HepG2 (cell line): ENCODE results near the gene CLEC4M. TPM values are rescaled to one million over a fixed set of nuclear protein-coding genes. Genes with fewer than 3 reads are reported as not detected.

Source experiments
- ATAC-seq: fragments of 200-7000 bp; cut with Tn5 transposase; 3 replicates; pipeline ENCODE4 v1.9.1; 2020; ENCODE audit warnings: mild to moderate bottlenecking, moderate library complexity
- BruUV-seq: library from RNA; stranded (reverse); fragments of 400-500 nt; replicated peaks from 2 replicates; lab custom pipeline; 2021; lab: Mats Ljungman, UMichigan
- CTCF ChIA-PET: fragments of 300-600 bp; formaldehyde crosslinking; extraction: SDS; loops from one replicate; lab custom pipeline; 2021; ENCODE audit warnings: low total read pairs, inconsistent platforms, low intra/inter-chr PET ratio; lab: Yijun Ruan, JAX
- POLR2A ChIA-PET: fragments of 350-600 bp; sonication (Branson Sonifier 250); formaldehyde crosslinking; loops from one replicate; lab custom pipeline; 2020; ENCODE audit warnings: antibody characterized with exemption, inconsistent platforms; lab: Yijun Ruan, JAX
- DNase-seq: peaks from one replicate; pipeline ENCODE4 v3.0.0-alpha.2; 2015; ENCODE audit warnings: low spot score
- FAIRE-seq: peaks from 3 replicates; lab custom pipeline; 2011; peaks lifted over from hg19 to GRCh38; lab: Jason Lieb, UNC
- H2AFZ ChIP-seq: one replicate; pipeline ENCODE4 v1.6.1; 2011; ENCODE audit warnings: low read length, inconsistent platforms
- H3K27ac ChIP-seq: fragments of 300-600 bp; 3 replicates; pipeline ENCODE4 v1.8.0; 2011; ENCODE audit warnings: mixed run types, mild to moderate bottlenecking, mixed read lengths, low read length, inconsistent platforms; ENCODE audit not compliant: insufficient read depth; ENCODE audit errors: extremely low read length
- H3K27me3 ChIP-seq, 2 experiments: fragments of 200-600 bp in 1 of 2; 2 replicates in 1 of 2; 3 replicates in 1 of 2; pipeline versions ENCODE4 v1.6.0 to v1.8.0; 2011; ENCODE audit warnings: low read length in 2 of 2, mild to moderate bottlenecking in 2 of 2, moderate library complexity in 2 of 2, inconsistent platforms in 1 of 2; ENCODE audit not compliant: insufficient read depth in 2 of 2, control insufficient read depth in 1 of 2
- H3K36me3 ChIP-seq, 2 experiments: fragments of 200-600 bp in 1 of 2; replicated peaks in 1 of 2; 2 replicates in 1 of 2; 3 replicates in 1 of 2; pipeline versions ENCODE4 v1.5.1 to v1.8.0; 2011; ENCODE audit warnings: low read length in 2 of 2, inconsistent platforms in 1 of 2; ENCODE audit not compliant: insufficient read depth in 2 of 2, control insufficient read depth in 1 of 2
- H3K4me1 ChIP-seq: 2 replicates; pipeline ENCODE4 v1.5.1; 2012; ENCODE audit warnings: low read length, inconsistent platforms; ENCODE audit not compliant: insufficient read depth
- H3K4me2 ChIP-seq: 2 replicates; pipeline ENCODE4 v1.6.0; 2011; ENCODE audit warnings: low read depth, low read length, inconsistent platforms
- H3K4me3 ChIP-seq, 3 experiments: fragments of 200-600 bp in 1 of 3; sonication (generic), shearing (Covaris generic) in 1 of 3; replicated peaks in 1 of 3; 2 replicates each; pipeline ENCODE4 v1.5.1; 2011 to 2016; ENCODE audit warnings: low read length in 3 of 3, inconsistent platforms in 2 of 3, low read depth in 2 of 3, mild to moderate bottlenecking in 2 of 3, control low read depth in 1 of 3, mixed read lengths in 1 of 3; ENCODE audit not compliant: insufficient read depth in 1 of 3
- H3K79me2 ChIP-seq: one replicate; pipeline ENCODE4 v1.6.1; 2011; ENCODE audit warnings: low read length, inconsistent platforms; ENCODE audit not compliant: insufficient read depth
- H3K9ac ChIP-seq: 2 replicates; pipeline ENCODE4 v1.6.0; 2011; ENCODE audit warnings: mild to moderate bottlenecking, low read depth, low read length, inconsistent platforms; ENCODE audit not compliant: insufficient read depth
- H3K9me3 ChIP-seq: 2 replicates; pipeline ENCODE4 v1.5.1; 2012; ENCODE audit warnings: mild to moderate bottlenecking, low read length
- H4K20me1 ChIP-seq: 2 replicates; pipeline ENCODE4 v1.6.0; 2011; ENCODE audit warnings: inconsistent platforms, mild to moderate bottlenecking, low read length, moderate library complexity; ENCODE audit not compliant: insufficient read depth
- AGO1 ChIP-seq: fragments of 200-400 bp; formaldehyde crosslinking; IDR thresholded peaks from 2 replicates; pipeline ENCODE4 v1.6.1; 2017; ENCODE audit warnings: mild to moderate bottlenecking, low read depth, low read length, moderate library complexity; ENCODE audit not compliant: poor library complexity, severe bottlenecking
- BRCA1 ChIP-seq: sonication (generic); formaldehyde crosslinking; IDR thresholded peaks from 2 replicates; pipeline ENCODE4 v1.4.0; 2020; ENCODE audit warnings: missing genetic modification reagents
- FOXP1 ChIP-seq, 2 experiments: fragments of 450-650 bp in 1 of 2; IDR thresholded peaks; 2 replicates each; pipeline ENCODE4 v1.6.1; 2017 to 2018; ENCODE audit warnings: antibody characterized with exemption in 1 of 2
- HDAC1 ChIP-seq: sonication (generic); formaldehyde crosslinking; IDR thresholded peaks from 2 replicates; pipeline ENCODE4 v1.5.1; 2020; ENCODE audit warnings: mild to moderate bottlenecking, missing genetic modification reagents
- HES4 ChIP-seq: sonication (generic); formaldehyde crosslinking; IDR thresholded peaks from 2 replicates; pipeline ENCODE4 v1.9.0; 2021; ENCODE audit warnings: mild to moderate bottlenecking, missing genetic modification reagents, borderline replicate concordance
- HMG20A ChIP-seq: IDR thresholded peaks from 2 replicates; pipeline ENCODE4 v1.6.1; 2016; ENCODE audit warnings: borderline replicate concordance
- JUNB ChIP-seq: sonication (generic); formaldehyde crosslinking; IDR thresholded peaks from 2 replicates; pipeline ENCODE4 v1.8.0; 2022; ENCODE audit warnings: missing genetic modification reagents, mild to moderate bottlenecking, borderline replicate concordance
- MTF2 ChIP-seq: sonication (generic); formaldehyde crosslinking; IDR thresholded peaks from 2 replicates; pipeline ENCODE4 v1.5.0; 2020; ENCODE audit warnings: missing genetic modification reagents, borderline replicate concordance
- SRSF4 ChIP-seq: fragments of 200-400 bp; formaldehyde crosslinking; IDR thresholded peaks from one replicate; pipeline ENCODE4 v1.6.1; 2018; ENCODE audit warnings: mild to moderate bottlenecking, low read depth, low read length, moderate library complexity; ENCODE audit not compliant: poor library complexity, severe bottlenecking
- TARDBP ChIP-seq: sonication (generic); formaldehyde crosslinking; IDR thresholded peaks from 2 replicates; pipeline ENCODE4 v1.8.0; 2022; ENCODE audit warnings: mild to moderate bottlenecking, missing genetic modification reagents
- ZNF607 ChIP-seq: sonication (generic); formaldehyde crosslinking; IDR thresholded peaks from 2 replicates; pipeline ENCODE4 v1.5.1; 2020; ENCODE audit warnings: missing genetic modification reagents, mild to moderate bottlenecking, borderline replicate concordance
- ZNF660 ChIP-seq: sonication (generic); formaldehyde crosslinking; IDR thresholded peaks from 2 replicates; pipeline ENCODE4 v1.5.1; 2020; ENCODE audit warnings: mild to moderate bottlenecking, low read depth, missing genetic modification reagents, borderline replicate concordance
- ZNF713 ChIP-seq: sonication (generic); formaldehyde crosslinking; IDR thresholded peaks from 2 replicates; pipeline ENCODE4 v1.4.0; 2020; ENCODE audit warnings: mild to moderate bottlenecking, missing genetic modification reagents
- ZNF747 ChIP-seq: sonication (generic); formaldehyde crosslinking; IDR thresholded peaks from 2 replicates; pipeline ENCODE4 v1.8.1; 2023; ENCODE audit warnings: missing genetic modification reagents, mild to moderate bottlenecking, borderline replicate concordance
- ZNF75D ChIP-seq: sonication (generic); formaldehyde crosslinking; IDR thresholded peaks from 2 replicates; pipeline ENCODE4 v1.8.1; 2023; ENCODE audit warnings: missing genetic modification reagents, mild to moderate bottlenecking, borderline replicate concordance
- ZZZ3 ChIP-seq: sonication (generic); formaldehyde crosslinking; IDR thresholded peaks from 2 replicates; pipeline ENCODE4 v1.4.0; 2020; ENCODE audit warnings: missing genetic modification reagents, mild to moderate bottlenecking, borderline replicate concordance
- WGBS: methylation state at CpG from one replicate; pipeline ENCODE4 v1.1.6; 2017; ENCODE audit warnings: low lambda C conversion rate; 5-methylcytosine and 5-hydroxymethylcytosine counted together
- in situ Hi-C: cut with HindIII; loops from 2 replicates; pipeline ENCODE4 v1.10.0; 2017; ENCODE audit warnings: low pct_unique_long_range_greater_than_20kb; ENCODE audit not compliant: extremely low pct_ligation_motif_present
- intact Hi-C: fragments of 100-400 bp; cut with micrococcal nuclease; formaldehyde crosslinking; loops from one replicate; pipeline ENCODE4 v1.10.0; 2022; ENCODE audit not compliant: unreplicated experiment
- polyA plus RNA-seq, 8 experiments: library from polyadenylated mRNA; depleted of rRNA in 3 of 8; stranded (reverse) in 7 of 8; unstranded in 1 of 8; fragments of >200 nt; fragmentation: Illumina TruSeq in 4 of 8; extraction: Trizol in 4 of 8; gene quantifications; 2 replicates each; pipeline versions ENCODE4 v1.2.1 to v1.2.3, GENCODE V29; 2011 to 2016; ENCODE audit warnings: low read depth in 4 of 8, missing spikeins in 1 of 8, mixed read lengths in 1 of 8; ENCODE audit not compliant: insufficient read depth in 1 of 8
- total RNA-seq, 5 experiments: library from RNA; depleted of rRNA; stranded (reverse); fragments of >200 nt; fragmentation: Illumina TruSeq; extraction: Trizol; gene quantifications; 2 replicates each; pipeline ENCODE4 v1.2.3, GENCODE V29; 2016; ENCODE audit warnings: low read depth in 1 of 5
- TF ChIP-seq, protein P1 (sequence below): sonication (generic); formaldehyde crosslinking; IDR thresholded peaks from 2 replicates; pipeline ENCODE4 v1.4.0; 2020; ENCODE audit warnings: missing genetic modification reagents, borderline replicate concordance
- TF ChIP-seq, protein P2 (sequence below): fragments of 450-650 bp; IDR thresholded peaks from 2 replicates; pipeline ENCODE4 v1.6.1; 2017

The CLEC4M gene
- total and polyA plus RNA-seq, 2 of the 13 experiments (the other 11 are each of a cell fraction or from before 2014, with no cell fraction given), result not detected

DNA sequence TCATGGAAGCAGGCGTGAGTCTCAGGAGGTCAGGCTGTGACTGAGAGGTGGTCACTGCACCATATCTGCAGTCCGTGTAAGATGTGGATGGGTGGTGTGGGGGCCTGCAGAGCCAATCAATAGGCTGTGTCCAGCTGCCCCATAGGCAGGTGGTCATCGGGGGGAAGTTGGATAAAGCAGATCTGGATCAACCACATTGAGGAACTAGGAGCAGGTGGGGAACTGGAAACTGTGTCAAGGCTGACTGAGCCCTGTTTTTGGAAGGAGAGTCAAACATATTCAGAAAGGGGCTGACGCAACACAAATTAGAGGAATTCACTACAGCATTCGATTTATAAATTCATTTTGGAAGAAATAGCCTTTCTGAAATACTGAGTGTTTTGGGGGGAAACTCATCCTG, 15.0 kb downstream of the CLEC4M start:
- Histone ChIP-seq H3K27me3 (peaks cover 0 to 48% of the 10 kb centered on the region in 2 experiments; a peak in 2 of 5 replicates), H3K4me3 (no peak overlapping the region)
- TF ChIP-seq ZNF660 (CRISPR knock-in tag) (no peak), HMG20A (CRISPR knock-in tag) (no peak), HDAC1 (CRISPR knock-in tag) (no peak), ZNF75D (CRISPR knock-in tag) (no peak), ZNF713 (CRISPR knock-in tag) (no peak), ZNF607 (CRISPR knock-in tag) (no peak), AGO1 (no peak), ZZZ3 (CRISPR knock-in tag) (no peak), FOXP1 (IDR thresholded peaks at IDR 0.05) (no peak), FOXP1 (CRISPR knock-in tag; IDR thresholded peaks at IDR 0.05) (no peak), ZNF747 (CRISPR knock-in tag) (no peak), SRSF4 (no peak), JUNB (no peak), MTF2 (CRISPR knock-in tag) (no peak), TARDBP (CRISPR knock-in tag) (no peak), HES4 (CRISPR knock-in tag) (no peak), BRCA1 (CRISPR knock-in tag) (no peak)
- TF ChIP-seq, protein P1, sequence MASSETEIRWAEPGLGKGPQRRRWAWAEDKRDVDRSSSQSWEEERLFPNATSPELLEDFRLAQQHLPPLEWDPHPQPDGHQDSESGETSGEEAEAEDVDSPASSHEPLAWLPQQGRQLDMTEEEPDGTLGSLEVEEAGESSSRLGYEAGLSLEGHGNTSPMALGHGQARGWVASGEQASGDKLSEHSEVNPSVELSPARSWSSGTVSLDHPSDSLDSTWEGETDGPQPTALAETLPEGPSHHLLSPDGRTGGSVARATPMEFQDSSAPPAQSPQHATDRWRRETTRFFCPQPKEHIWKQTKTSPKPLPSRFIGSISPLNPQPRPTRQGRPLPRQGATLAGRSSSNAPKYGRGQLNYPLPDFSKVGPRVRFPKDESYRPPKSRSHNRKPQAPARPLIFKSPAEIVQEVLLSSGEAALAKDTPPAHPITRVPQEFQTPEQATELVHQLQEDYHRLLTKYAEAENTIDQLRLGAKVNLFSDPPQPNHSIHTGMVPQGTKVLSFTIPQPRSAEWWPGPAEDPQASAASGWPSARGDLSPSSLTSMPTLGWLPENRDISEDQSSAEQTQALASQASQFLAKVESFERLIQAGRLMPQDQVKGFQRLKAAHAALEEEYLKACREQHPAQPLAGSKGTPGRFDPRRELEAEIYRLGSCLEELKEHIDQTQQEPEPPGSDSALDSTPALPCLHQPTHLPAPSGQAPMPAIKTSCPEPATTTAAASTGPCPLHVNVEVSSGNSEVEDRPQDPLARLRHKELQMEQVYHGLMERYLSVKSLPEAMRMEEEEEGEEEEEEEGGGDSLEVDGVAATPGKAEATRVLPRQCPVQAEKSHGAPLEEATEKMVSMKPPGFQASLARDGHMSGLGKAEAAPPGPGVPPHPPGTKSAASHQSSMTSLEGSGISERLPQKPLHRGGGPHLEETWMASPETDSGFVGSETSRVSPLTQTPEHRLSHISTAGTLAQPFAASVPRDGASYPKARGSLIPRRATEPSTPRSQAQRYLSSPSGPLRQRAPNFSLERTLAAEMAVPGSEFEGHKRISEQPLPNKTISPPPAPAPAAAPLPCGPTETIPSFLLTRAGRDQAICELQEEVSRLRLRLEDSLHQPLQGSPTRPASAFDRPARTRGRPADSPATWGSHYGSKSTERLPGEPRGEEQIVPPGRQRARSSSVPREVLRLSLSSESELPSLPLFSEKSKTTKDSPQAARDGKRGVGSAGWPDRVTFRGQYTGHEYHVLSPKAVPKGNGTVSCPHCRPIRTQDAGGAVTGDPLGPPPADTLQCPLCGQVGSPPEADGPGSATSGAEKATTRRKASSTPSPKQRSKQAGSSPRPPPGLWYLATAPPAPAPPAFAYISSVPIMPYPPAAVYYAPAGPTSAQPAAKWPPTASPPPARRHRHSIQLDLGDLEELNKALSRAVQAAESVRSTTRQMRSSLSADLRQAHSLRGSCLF (CRISPR knock-in tag), result no peak
- TF ChIP-seq, protein P2, sequence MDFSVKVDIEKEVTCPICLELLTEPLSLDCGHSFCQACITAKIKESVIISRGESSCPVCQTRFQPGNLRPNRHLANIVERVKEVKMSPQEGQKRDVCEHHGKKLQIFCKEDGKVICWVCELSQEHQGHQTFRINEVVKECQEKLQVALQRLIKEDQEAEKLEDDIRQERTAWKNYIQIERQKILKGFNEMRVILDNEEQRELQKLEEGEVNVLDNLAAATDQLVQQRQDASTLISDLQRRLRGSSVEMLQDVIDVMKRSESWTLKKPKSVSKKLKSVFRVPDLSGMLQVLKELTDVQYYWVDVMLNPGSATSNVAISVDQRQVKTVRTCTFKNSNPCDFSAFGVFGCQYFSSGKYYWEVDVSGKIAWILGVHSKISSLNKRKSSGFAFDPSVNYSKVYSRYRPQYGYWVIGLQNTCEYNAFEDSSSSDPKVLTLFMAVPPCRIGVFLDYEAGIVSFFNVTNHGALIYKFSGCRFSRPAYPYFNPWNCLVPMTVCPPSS, result no peak
- TF ChIP-seq, all 625 proteins: peak for 0
- no TSS peak for BruUV-seq
- Histone ChIP-seq H3K36me3 (no peaks in the 10 kb centered on the region), H3K79me2 (no peaks in the 10 kb centered on the region), H3K4me1 (no peaks in the 10 kb centered on the region), H3K4me2 (no peak overlapping the region), H4K20me1 (no peaks in the 10 kb centered on the region), H3K27ac (no peak overlapping the region), H3K9ac (no peak overlapping the region), H2AFZ (no peak overlapping the region), H3K9me3 (no peaks in the 10 kb centered on the region)
- DNase-seq (no peak), FAIRE-seq (no peak), ATAC-seq (no peak)
- ChIA-PET CTCF (no interaction called here), POLR2A (no interaction called here)
- 14% methylated on average over 5 of the region's 5 CpGs for WGBS
- intact Hi-C loops (no loop called here), in situ Hi-C loops (no loop called here)
